Fibroblast of villous mesenchyme (primary cell): ENCODE results near the gene EVI5L. TPM values are rescaled to one million over a fixed set of nuclear protein-coding genes. Genes with fewer than 3 reads are reported as not detected.
"Not testable (repeated sequence)": the region's sequence is repeated elsewhere in the genome, so short reads cannot be mapped to it uniquely, and the experiment has no call there.

Source experiments
- DNase-seq: peaks from one replicate; pipeline ENCODE4 v3.0.0-alpha.2; 2010; ENCODE audit warnings: low read depth
- H3K4me3 ChIP-seq: 2 replicates; pipeline ENCODE4 v1.5.1; 2011; ENCODE audit warnings: low read depth, mild to moderate bottlenecking, low read length
- total RNA-seq: library from RNA; depleted of rRNA; stranded (reverse); fragments of >200 nt; gene quantifications from 2 replicates; pipeline ENCODE4 v1.2.3, GENCODE V29; 2012
- TF ChIP-seq, protein P1 (sequence below): IDR thresholded peaks from 2 replicates; pipeline ENCODE4 v1.5.1; 2012; ENCODE audit warnings: low read depth, mild to moderate bottlenecking, low read length; ENCODE audit not compliant: insufficient read depth

EVI5L gene
- total RNA-seq, 1 donor, result 25.5 TPM

DNA sequence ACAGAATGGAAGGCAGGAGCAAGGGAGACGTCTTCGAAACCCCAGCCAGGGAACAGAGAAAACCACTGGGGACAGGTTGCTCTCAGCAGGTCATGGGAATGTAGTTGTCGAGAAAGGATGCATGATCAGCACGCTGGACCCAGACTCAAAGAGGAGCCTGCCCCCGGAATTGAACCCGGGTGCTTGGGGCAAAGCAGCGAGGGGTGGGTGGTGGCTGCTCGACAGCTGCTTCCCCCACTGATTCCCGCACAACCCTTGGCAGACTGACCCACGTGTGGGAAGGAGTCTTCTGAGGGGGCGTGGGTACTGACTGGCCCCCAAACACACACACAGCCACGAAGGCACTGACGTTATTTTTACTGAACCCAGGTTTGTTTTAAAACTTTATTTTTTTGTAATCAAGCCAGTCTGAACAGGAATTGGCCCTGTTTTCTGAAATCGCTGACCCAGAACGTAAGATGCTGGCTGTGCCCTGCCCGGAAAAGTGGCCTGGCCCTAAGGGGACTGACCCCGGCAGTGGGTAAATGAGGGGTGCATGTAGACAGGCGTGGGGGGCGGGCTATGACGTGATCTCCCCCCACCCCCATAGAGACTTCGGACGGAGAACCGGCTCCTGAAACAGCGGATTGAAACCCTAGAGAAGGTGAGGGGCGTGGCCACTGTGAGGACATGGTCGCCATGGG lies 25.5 kb downstream of the EVI5L start:
- TF ChIP-seq, protein P1, sequence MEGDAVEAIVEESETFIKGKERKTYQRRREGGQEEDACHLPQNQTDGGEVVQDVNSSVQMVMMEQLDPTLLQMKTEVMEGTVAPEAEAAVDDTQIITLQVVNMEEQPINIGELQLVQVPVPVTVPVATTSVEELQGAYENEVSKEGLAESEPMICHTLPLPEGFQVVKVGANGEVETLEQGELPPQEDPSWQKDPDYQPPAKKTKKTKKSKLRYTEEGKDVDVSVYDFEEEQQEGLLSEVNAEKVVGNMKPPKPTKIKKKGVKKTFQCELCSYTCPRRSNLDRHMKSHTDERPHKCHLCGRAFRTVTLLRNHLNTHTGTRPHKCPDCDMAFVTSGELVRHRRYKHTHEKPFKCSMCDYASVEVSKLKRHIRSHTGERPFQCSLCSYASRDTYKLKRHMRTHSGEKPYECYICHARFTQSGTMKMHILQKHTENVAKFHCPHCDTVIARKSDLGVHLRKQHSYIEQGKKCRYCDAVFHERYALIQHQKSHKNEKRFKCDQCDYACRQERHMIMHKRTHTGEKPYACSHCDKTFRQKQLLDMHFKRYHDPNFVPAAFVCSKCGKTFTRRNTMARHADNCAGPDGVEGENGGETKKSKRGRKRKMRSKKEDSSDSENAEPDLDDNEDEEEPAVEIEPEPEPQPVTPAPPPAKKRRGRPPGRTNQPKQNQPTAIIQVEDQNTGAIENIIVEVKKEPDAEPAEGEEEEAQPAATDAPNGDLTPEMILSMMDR, result no peak
- no peak for DNase-seq
- H3K4me3 ChIP-seq, result no peak overlapping the region

DNA sequence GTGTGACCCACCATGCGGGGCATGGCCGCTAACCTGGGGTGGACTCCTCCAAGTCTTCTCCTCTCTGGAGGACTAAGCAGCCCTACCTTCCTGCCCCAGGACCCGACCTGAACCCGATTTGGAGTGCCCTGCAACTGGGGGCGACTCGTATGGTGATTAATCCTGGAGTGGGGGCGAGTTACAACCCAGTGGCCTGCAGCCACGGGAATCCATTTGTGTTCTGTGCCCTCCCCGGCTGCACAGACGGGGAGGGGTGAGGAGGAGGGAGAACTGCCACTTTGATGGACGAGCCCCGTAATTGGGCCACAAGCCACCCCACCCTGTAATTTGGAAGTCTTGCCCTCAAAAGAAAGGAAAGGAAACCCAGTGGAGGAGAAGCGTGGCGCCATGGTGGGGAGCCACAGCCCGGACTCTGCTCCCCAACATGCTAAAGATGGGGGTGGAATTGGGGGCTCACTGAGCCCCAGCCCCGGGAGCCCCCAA lies 26.1 kb downstream of the EVI5L start:
- TF ChIP-seq, protein P1, result no peak
- DNase-seq, result no peak
- no peak overlapping the region for H3K4me3 ChIP-seq

DNA sequence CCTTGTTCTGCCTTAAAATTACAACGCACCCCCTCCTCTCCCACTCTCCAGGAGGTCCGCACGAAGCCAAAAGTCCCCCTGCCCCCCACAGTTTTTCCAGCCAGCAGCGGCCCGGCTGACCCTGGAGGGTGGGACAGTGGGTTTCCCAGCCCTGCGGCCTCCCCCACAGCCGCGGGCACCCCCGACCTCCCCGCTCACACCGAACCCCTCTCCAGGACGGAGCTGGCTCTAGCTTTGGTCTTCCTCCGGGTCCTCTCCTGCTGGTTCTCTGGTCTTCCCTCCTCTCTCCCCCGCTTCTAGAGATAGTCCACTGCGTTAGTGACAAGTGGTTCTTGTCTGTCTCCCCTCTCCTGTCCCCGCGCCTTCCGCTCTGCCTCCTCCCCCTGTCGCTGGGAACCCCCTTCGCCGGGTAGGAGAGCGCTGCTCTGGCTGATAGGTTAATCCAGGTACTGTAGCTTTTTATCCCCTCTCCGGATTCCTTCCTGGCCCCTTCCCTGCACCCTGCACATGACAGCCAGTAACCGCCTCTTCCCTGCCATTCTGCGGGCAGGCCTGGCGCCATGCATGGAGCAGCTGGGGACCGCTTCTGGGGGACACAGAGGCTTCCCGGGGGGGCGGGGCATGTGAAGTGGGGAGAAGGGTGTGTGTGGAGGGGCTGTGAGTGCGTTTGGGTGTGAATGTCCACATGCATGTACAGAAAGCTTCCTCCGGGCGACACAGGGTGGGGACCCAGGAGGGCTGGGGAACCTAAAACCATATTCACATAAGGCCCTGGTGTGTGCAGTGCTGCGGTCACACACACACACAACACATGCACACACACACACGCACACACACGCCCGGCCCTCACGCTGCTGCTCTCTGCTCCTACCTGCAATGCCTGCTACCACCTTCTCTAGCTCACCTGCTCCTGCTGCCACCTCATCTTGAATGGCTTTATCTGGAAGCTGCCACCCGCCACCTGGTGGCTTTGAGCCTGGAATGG lies 27.0 kb downstream of the EVI5L start:
- no peak for DNase-seq
- TF ChIP-seq, protein P1, result no peak
- no peak overlapping the region for H3K4me3 ChIP-seq

DNA sequence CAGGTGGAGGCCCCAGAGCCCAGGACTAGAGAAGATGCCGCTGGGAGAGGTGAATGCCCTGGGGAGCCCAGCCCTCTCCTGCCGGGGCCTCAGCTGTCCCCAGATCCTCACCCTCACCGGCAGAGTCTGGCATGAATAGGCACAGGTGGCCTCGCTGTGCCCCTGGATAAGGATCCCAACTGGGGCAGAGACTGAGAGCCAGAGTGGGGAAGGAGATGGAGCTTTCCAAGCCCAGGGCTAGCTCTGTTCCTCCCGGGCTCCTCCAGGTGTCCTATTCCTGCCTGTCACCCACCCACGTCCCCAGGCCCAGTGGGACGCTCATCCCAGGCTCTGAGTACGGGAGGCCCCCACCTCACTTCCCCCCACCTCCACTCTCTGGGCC lies 27.7 kb downstream of the EVI5L start:
- DNase-seq, result no peak
- TF ChIP-seq, protein P1, result no peak
- no peak overlapping the region for H3K4me3 ChIP-seq

DNA sequence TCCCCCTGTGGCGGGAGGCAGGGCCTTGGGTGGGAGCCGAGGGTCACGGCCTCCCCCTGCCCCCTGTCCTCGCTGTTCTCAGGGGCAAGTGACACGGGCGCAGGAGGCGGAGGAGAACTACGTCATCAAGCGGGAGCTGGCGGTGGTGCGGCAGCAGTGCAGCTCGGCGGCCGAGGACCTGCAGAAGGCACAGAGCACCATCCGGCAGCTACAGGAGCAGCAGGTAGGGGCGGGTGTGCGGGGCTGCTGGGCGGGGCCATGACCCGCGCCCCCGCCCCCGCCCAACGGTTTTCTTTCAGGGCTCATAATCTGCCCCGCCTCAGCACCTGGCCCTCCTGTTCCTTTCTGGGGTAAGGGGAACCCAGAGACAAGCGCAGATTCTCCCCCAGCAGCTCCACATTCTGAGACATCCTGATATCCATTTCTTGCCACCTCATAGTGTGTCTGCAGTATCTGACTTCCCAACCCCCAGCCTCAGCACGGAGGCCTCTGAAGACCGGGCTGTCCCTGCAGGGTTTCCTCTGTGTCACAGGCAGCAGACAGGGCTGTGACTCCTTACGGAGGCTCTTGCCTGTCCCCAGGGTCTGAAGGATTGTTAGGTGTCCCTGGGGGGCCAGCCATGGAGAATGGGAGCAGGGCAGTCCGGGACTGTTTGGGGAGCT lies 28.2 kb downstream of the EVI5L start:
- no peak for DNase-seq

DNA sequence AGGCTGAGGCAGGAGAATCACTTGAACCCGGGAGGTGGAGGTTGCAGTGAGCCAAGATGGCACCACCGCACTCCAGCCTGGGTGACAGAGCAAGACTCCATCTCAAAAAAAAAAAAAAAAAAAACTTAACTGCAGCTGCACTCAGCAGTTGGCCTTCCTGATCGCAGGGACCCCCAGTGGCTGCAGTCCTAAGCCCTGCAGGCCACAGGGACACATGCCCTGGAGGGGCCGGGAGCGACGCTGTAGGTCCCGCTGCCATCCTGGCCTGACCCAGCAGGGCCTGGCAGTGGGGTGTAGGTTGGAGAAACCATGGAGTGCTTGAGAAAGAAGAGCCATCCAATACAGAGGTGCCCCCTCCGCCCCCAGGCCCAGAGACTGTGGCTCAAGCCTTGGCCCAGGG lies 29.1 kb downstream of the EVI5L start:
- DNase-seq, H3K4me3 ChIP-seq: not testable (repeated sequence)

More for the DNA sequence above, 28.2 kb downstream of the EVI5L start:
- TF ChIP-seq, protein P1, result no peak
- H3K4me3 ChIP-seq, result no peak overlapping the region
